ENCODE measurements around the gene ZSCAN18. TPM values are rescaled to one million over a fixed set of nuclear protein-coding genes. Genes with fewer than 3 reads are reported as not detected.

ZSCAN18 gene
- total and polyA plus RNA-seq, 2 donors (not counting 1 experiment from before 2014, with no cell fraction given) = 81.0 to 90.5 TPM

DNA sequence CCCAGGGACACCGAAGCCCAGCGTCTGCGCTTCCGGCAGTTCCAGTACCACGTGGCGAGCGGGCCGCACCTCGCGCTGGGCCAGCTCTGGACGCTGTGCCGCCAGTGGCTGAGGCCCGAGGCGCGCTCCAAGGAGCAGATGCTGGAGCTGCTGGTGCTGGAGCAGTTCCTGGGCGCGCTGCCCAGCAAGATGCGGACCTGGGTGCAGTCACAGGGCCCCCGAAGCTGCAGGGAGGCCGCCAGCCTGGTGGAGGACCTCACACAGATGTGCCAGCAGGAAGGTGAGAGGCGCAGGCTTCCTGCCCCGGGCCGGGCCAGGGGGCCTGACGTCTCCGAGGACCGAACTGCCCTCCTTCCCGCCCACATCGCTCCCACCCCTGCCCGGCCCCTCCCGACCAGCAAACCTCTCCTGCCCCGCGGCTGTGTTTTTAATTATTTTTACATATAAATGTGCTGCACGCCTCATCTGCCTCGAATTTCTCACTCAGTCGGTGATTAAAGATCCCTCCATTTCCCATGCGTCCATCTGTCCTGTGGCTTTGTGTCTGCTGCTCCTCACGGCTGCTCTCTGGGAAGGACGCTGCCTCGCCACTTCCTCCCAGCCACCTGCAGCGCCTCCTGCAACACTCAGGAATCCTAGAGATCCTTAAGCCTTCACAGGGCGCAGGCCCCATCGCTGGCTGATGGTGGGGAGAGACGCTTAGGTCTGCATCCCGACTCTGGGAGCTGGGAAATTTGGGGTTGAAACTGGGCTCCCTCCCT lies 59.9 kb downstream of the ZSCAN18 start:
- intact Hi-C loops (cut with micrococcal nuclease) = no loop called here
- 47% methylated on average over 29 of the region's 44 CpGs for WGBS (ENCODE audit: insufficient coverage)
- no peak overlapping the region for H2AFZ ChIP-seq (ENCODE audit: insufficient read depth, low read depth, low read length, poor library complexity, severe bottlenecking)
- peaks cover 0 to 32% (median 4%) of the 10 kb centered on the region in 4 experiments for H3K27me3 ChIP-seq (replicated peaks in 1 of 4; ENCODE audit: control extremely low read depth in 1 of 4, control insufficient read depth in 3 of 4, insufficient read depth in 4 of 4, low read length in 3 of 4)
- H3K27ac ChIP-seq (ENCODE audit: low read length in 2 of 2) = no peak overlapping the region
- no peak overlapping the region for H3K27ac Mint-ChIP-seq
- peaks cover 0 to 4% of the 10 kb centered on the region in 2 donors for H3K4me1 ChIP-seq (ENCODE audit: control insufficient read depth in 2 of 2, insufficient read depth in 2 of 2, low read length in 2 of 2)
- TF ChIP-seq, protein P1, sequence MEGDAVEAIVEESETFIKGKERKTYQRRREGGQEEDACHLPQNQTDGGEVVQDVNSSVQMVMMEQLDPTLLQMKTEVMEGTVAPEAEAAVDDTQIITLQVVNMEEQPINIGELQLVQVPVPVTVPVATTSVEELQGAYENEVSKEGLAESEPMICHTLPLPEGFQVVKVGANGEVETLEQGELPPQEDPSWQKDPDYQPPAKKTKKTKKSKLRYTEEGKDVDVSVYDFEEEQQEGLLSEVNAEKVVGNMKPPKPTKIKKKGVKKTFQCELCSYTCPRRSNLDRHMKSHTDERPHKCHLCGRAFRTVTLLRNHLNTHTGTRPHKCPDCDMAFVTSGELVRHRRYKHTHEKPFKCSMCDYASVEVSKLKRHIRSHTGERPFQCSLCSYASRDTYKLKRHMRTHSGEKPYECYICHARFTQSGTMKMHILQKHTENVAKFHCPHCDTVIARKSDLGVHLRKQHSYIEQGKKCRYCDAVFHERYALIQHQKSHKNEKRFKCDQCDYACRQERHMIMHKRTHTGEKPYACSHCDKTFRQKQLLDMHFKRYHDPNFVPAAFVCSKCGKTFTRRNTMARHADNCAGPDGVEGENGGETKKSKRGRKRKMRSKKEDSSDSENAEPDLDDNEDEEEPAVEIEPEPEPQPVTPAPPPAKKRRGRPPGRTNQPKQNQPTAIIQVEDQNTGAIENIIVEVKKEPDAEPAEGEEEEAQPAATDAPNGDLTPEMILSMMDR (IDR thresholded peaks at IDR 0.05) = no peak
- TF ChIP-seq EZH2 (IDR thresholded peaks at IDR 0.05; ENCODE audit: borderline replicate concordance, insufficient read depth, low read depth, low read length, poor library complexity, severe bottlenecking) = no peak
- H3K4me3 Mint-ChIP-seq = no peak overlapping the region
- peaks cover 0 to 84% (median 1%) of the 10 kb centered on the region in 3 donors for H3K9me3 ChIP-seq (ENCODE audit: control extremely low read depth in 1 of 3, control insufficient read depth in 2 of 3, insufficient read depth in 1 of 3, low read length in 2 of 3)
- peaks cover 26% of the 10 kb centered on the region for H3K27me3 Mint-ChIP-seq
- no peak overlapping the region for H3K4me2 ChIP-seq (replicated peaks; ENCODE audit: low read depth, low read length, poor library complexity, severe bottlenecking)
- no peaks in the 10 kb centered on the region for H3K79me2 ChIP-seq (ENCODE audit: control insufficient read depth, insufficient read depth, low read length)
- H4K20me1 ChIP-seq (ENCODE audit: control insufficient read depth, insufficient read depth, low read length, poor library complexity, severe bottlenecking) = no peaks in the 10 kb centered on the region
- no peaks in the 10 kb centered on the region for H3K36me3 ChIP-seq (replicated peaks in 1 of 2; ENCODE audit: control extremely low read depth in 1 of 2, control insufficient read depth in 1 of 2, extremely low read depth in 1 of 2, insufficient read depth in 2 of 2, low read length in 1 of 2)
- H3K9ac ChIP-seq (ENCODE audit: low read length) = no peak overlapping the region
- peaks cover 6% of the 10 kb centered on the region for H3K9me3 Mint-ChIP-seq (ENCODE audit: insufficient read depth)
- ATAC-seq (ENCODE audit: low read depth) (no peak), DNase-seq (no peak)
- peaks cover 5% of the 10 kb centered on the region for H3K4me1 Mint-ChIP-seq
- ChIA-PET POLR2A (no interaction called here), CTCF (no interaction called here)
- no peak overlapping the region for H3K4me3 ChIP-seq (ENCODE audit: control extremely low read depth in 1 of 5, extremely low read depth in 1 of 5, insufficient read depth in 1 of 5, low read depth in 2 of 5, low read length in 4 of 5)

DNA sequence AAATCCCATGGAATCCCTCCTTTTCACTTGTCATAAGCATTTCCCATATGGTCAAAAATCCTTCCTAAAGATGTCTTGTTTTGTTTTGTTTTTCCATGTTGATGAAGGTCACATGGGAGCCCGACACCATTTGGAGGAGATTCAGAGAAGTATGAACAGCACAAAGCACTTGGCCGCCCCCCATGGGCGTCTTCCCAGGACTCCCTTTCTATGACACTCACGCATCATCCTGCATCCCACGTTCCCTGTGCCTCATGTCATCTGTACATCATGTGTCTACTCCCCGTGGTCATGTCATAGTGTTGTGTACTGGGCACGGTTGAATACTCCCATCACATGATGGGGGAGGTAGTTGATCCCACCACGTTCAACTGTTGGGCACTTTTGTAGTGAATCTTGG lies 62.2 kb downstream of the ZSCAN18 start:
- H3K4me1 ChIP-seq (ENCODE audit: control insufficient read depth in 2 of 2, insufficient read depth in 2 of 2, low read length in 2 of 2) = peaks cover 0 to 4% of the 10 kb centered on the region in 2 donors
- H3K4me3 ChIP-seq (ENCODE audit: control extremely low read depth in 1 of 5, extremely low read depth in 1 of 5, insufficient read depth in 1 of 5, low read depth in 2 of 5, low read length in 4 of 5) = no peak overlapping the region
- no peaks in the 10 kb centered on the region for H3K36me3 ChIP-seq (replicated peaks in 1 of 2; ENCODE audit: control extremely low read depth in 1 of 2, control insufficient read depth in 1 of 2, extremely low read depth in 1 of 2, insufficient read depth in 2 of 2, low read length in 1 of 2)
- H3K27ac ChIP-seq (ENCODE audit: low read length in 2 of 2) = no peak overlapping the region
- no peak overlapping the region for H2AFZ ChIP-seq (ENCODE audit: insufficient read depth, low read depth, low read length, poor library complexity, severe bottlenecking)
- H3K27me3 ChIP-seq (replicated peaks in 1 of 4; ENCODE audit: control extremely low read depth in 1 of 4, control insufficient read depth in 3 of 4, insufficient read depth in 4 of 4, low read length in 3 of 4) = peaks cover 0 to 40% (median 3%) of the 10 kb centered on the region in 4 experiments
- Mint-ChIP-seq H3K27ac (no peak overlapping the region), H3K27me3 (peaks cover 29% of the 10 kb centered on the region), H3K9me3 (ENCODE audit: insufficient read depth) (peaks cover 5% of the 10 kb centered on the region), H3K4me1 (peaks cover 5% of the 10 kb centered on the region), H3K4me3 (no peak overlapping the region)
- H3K4me2 ChIP-seq (replicated peaks; ENCODE audit: low read depth, low read length, poor library complexity, severe bottlenecking) = no peak overlapping the region
- no peaks in the 10 kb centered on the region for H3K79me2 ChIP-seq (ENCODE audit: control insufficient read depth, insufficient read depth, low read length)
- 96% methylated on average over 3 of the region's 8 CpGs for WGBS (ENCODE audit: insufficient coverage)
- ChIA-PET POLR2A (no interaction called here), CTCF (no interaction called here)
- intact Hi-C loops (cut with micrococcal nuclease) = no loop called here
- H3K9me3 ChIP-seq (ENCODE audit: control extremely low read depth in 1 of 3, control insufficient read depth in 2 of 3, insufficient read depth in 1 of 3, low read length in 2 of 3) = peaks cover 0 to 81% (median 0%) of the 10 kb centered on the region in 3 donors
- DNase-seq = no peak
- H3K9ac ChIP-seq (ENCODE audit: low read length) = no peak overlapping the region
- no peak for ATAC-seq (ENCODE audit: low read depth)
- no peaks in the 10 kb centered on the region for H4K20me1 ChIP-seq (ENCODE audit: control insufficient read depth, insufficient read depth, low read length, poor library complexity, severe bottlenecking)
- TF ChIP-seq, protein P1 (IDR thresholded peaks at IDR 0.05) = no peak
- TF ChIP-seq EZH2 (IDR thresholded peaks at IDR 0.05; ENCODE audit: borderline replicate concordance, insufficient read depth, low read depth, low read length, poor library complexity, severe bottlenecking) = no peak
